GM19023 (cell line): ENCODE results near the gene MACF1.
"Not testable (repeated sequence)": the region's sequence is repeated elsewhere in the genome, so short reads cannot be mapped to it uniquely, and the experiment has no call there.

ENCODE experiments used
- ATAC-seq: cut with Tn5 transposase; IDR thresholded peaks from one replicate; pipeline ENCODE4 v1.9.1; 2021; ENCODE audit warnings: mild to moderate bottlenecking, moderate library complexity; ENCODE audit not compliant: unreplicated experiment

Gene MACF1

DNA sequence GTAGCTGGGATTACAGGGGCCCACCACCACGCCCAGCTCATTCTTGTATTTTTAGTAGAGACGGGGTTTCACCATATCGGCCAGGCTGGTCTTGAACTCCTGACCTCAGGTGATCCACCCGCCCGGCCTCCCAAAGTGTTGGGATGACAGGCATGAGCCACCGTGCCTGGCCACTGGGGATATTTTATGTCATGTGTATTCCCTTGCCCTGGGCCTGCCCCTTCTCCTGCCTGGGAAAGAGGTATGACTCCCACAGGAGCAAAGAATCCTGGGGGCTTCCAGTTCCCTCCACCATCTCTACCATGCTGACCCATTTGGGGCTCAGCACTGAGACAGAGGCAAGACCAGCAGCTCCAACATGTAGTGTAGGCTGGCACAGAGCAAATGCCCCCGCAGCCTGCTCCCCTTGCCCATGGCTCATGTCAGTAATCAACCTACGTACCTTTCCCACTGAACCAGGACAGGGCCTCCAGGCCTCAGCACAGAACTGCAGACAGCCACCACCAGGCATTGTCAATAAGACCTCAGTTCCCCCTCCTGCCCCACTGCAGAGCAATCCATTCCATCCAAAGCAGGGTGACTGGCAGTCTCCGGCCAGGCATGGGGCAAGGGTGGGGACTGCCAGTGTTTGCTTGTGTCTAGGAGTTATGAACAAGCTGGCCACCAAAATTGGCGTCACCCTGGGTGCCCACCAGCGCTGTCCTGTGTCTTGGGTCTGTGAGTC, 322.1 kb downstream of the MACF1 start:
- ATAC-seq, result no peak

DNA sequence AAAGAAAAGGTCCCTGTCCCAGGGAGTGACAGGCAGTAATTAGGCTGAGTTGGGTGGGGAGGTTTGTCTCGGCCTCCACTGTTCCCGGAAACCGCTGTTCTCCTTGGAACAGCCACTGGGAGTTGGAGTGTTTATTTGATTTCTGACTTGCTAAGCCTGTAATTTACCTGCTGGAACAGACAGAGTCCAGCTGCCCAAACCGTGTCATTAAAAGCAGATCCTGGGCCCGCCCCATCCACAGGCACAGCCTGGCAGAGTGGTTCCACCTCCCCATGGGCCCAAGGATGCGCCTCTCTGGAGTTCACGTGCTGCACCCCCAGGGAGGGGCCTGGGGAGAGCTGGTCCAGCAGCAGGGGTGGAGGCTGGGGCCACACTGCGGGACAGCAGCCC, 322.7 kb downstream of the MACF1 start:
- not testable (repeated sequence) for ATAC-seq

DNA sequence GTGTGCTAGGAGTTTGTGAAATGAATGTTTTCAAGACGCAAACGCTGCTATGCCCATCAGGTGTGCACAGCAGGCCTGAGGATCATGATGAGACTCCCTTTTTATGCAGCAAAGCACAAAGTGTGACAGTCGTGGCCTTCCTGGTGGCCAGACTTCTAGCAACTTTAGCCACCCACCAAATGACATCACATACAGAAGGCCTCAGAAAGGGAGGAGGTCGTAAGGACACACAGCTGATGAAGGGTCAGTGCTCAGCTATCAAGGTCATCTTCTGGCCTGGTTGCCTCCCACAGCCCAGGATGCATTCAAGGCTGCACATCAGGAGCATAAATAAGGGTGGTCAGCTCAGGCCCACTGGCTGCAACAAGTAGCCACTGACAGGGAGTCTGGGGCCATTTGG, 323.6 kb downstream of the MACF1 start:
- ATAC-seq, result no peak

DNA sequence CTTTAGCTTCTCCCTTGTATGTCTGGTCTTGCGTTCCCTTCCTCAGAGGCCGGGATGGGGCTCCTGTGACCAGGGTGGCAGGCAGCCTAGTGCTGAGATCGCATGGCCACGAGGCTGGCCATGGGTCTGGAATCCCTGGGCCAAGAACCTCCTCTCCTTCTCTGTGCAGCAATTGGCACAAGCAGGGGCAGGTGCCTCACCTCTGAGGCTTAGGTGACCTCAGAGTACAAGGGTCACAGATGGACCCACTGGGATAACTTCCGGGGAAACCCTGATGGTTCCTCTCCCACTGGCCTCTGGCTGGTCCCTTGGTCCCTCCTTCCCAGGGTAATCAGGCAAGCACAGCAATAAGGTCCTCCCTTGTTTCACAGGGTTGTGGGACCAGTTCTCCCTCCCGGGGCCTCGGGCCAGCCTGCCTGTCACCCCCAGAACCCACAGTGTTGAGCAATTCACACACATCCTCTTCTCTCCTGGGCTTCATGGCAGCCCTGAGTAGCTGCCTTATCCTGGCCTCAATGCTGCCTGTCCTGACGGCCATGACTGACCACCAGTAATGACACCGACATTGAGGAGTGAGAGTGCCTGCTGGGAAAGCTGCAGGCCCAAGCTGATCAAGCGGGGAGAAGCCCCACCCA, 325.5 kb downstream of the MACF1 start:
- ATAC-seq, result no peak

DNA sequence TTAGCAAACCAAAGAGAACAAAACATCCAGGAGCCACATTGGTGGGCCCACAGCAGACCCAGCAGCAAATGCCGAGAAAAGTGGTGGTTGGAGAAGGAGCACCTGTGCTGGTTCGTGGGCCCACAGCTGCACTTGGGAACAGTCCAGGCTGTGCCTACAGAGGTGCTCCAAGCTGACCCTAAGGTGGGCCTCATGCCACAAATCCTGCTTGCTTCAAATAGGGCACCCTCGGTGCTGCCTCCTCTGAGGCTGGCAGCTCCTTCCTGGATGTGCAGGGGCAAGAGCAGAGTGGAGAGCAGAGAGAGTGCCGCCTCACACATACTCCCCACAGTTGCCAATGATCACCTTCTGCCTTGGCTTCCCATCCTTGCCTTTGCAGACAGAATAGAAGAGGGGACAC, 327.0 kb downstream of the MACF1 start:
- ATAC-seq, result no peak

DNA sequence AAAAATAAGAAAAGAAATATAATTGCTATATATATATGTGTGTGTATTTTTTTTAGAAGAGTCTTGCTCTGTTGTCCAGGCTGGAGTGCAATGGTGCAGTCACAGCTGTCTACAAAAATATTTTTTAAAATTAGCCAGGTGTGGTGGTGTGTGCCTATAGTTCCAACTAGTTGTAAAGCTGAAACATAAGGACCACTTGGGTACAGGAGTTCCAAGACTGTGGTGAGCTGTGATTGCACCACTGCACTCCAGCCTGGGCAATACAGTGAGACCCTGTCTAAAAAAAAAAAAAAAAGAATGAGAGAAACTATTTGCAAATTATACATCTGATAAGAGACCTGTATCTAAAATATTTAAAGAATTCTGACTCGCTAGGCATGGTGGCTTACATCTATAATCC, 328.9 kb downstream of the MACF1 start:
- no peak for ATAC-seq
